Progenitor cell of endocrine pancreas (in vitro differentiated cells): ENCODE measurements around the gene CORO2B. TPM values are rescaled to one million over a fixed set of nuclear protein-coding genes. Genes with fewer than 3 reads are reported as not detected.

Experiments used
- DNase-seq: peaks from one replicate; pipeline ENCODE4 v3.0.0; 2021; ENCODE audit warnings: low spot score; ENCODE audit not compliant: unreplicated experiment
- H3K27ac Mint-ChIP-seq: 2 replicates; pipeline ENCODE4 v1.8.0; 2021; ENCODE audit warnings: mild to moderate bottlenecking, moderate library complexity, mixed read lengths
- H3K27me3 Mint-ChIP-seq: 2 replicates; pipeline ENCODE4 v1.8.0; 2021; ENCODE audit warnings: mixed read lengths
- H3K36me3 Mint-ChIP-seq: 2 replicates; pipeline ENCODE4 v1.8.0; 2022; ENCODE audit warnings: mixed read lengths; ENCODE audit not compliant: insufficient read depth
- H3K4me1 Mint-ChIP-seq: 2 replicates; pipeline ENCODE4 v1.8.0; 2021; ENCODE audit warnings: low read depth, mixed read lengths
- H3K4me3 Mint-ChIP-seq: 2 replicates; pipeline ENCODE4 v1.8.0; 2021; ENCODE audit warnings: low read depth, mild to moderate bottlenecking, moderate library complexity, mixed read lengths
- H3K9me3 Mint-ChIP-seq: 2 replicates; pipeline ENCODE4 v1.8.0; 2021; ENCODE audit warnings: low read depth, mixed read lengths
- total RNA-seq: library from RNA; stranded (reverse); gene quantifications from 2 replicates; pipeline ENCODE4 v1.2.1, GENCODE V29; 2021
- TF ChIP-seq, protein P1 (sequence below): fragments of 200-600 bp; sonication (generic); IDR thresholded peaks from one replicate; pipeline ENCODE4 v1.5.0; 2021; ENCODE audit warnings: antibody characterized with exemption, mild to moderate bottlenecking; ENCODE audit not compliant: unreplicated experiment

Gene CORO2B
- total RNA-seq, 1 donor from 2014 or later, result 1.5 TPM

DNA sequence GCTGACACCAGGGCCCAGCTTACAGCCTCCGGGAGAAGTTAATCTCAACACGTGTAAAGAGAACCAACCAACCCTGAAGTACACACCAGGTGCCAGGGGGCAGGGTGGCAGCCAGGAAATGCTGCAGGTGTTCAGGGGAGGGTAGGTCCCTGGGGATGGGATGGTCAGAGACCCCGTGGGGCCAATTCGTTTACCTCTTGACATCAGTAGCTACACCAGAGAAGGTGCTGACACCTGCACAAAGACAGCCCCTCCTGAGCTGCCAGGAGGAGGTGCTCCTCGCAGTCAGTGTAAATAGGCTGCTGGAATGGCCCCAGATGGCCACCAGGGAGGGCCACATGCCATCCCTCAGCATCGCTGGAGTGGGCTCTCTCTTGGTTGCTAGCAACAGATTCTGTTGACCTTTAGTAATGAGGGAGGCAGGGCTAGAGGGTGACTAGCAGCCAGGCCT, 52.8 kb downstream of the CORO2B start:
- Mint-ChIP-seq H3K27me3 (peaks cover 34% of the 10 kb centered on the region), H3K36me3 (no peaks in the 10 kb centered on the region), H3K9me3 (no peaks in the 10 kb centered on the region), H3K4me3 (no peak overlapping the region), H3K27ac (no peak overlapping the region), H3K4me1 (no peaks in the 10 kb centered on the region)
- DNase-seq, result no peak
- TF ChIP-seq, protein P1, sequence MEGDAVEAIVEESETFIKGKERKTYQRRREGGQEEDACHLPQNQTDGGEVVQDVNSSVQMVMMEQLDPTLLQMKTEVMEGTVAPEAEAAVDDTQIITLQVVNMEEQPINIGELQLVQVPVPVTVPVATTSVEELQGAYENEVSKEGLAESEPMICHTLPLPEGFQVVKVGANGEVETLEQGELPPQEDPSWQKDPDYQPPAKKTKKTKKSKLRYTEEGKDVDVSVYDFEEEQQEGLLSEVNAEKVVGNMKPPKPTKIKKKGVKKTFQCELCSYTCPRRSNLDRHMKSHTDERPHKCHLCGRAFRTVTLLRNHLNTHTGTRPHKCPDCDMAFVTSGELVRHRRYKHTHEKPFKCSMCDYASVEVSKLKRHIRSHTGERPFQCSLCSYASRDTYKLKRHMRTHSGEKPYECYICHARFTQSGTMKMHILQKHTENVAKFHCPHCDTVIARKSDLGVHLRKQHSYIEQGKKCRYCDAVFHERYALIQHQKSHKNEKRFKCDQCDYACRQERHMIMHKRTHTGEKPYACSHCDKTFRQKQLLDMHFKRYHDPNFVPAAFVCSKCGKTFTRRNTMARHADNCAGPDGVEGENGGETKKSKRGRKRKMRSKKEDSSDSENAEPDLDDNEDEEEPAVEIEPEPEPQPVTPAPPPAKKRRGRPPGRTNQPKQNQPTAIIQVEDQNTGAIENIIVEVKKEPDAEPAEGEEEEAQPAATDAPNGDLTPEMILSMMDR, result no peak

DNA sequence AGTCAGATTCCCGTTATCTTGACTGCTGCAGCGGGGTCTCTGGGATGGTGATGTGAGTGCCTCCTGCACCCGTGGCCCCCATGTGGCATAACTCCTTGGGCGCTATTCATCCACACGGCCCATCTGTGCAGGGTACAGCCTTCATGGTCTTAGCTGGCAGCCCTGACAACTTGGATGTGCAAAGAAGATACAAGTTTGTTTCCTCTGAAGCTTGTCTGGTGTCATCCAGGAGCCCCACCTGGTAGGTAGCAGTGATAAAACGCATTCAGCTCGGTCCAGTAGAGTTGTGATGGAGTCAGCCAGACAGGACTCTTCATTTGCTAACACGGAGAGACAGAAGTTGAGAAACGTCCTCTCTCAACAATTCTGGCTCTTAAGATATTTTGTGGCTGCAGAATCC, 53.3 kb downstream of the CORO2B start:
- no peak overlapping the region for H3K27ac Mint-ChIP-seq
- no peak for DNase-seq
- H3K4me3 Mint-ChIP-seq, result no peak overlapping the region
- peaks cover 33% of the 10 kb centered on the region for H3K27me3 Mint-ChIP-seq
- H3K36me3 Mint-ChIP-seq, result no peaks in the 10 kb centered on the region
- no peaks in the 10 kb centered on the region for H3K4me1 Mint-ChIP-seq
- H3K9me3 Mint-ChIP-seq, result no peaks in the 10 kb centered on the region
- TF ChIP-seq, protein P1, result no peak

DNA sequence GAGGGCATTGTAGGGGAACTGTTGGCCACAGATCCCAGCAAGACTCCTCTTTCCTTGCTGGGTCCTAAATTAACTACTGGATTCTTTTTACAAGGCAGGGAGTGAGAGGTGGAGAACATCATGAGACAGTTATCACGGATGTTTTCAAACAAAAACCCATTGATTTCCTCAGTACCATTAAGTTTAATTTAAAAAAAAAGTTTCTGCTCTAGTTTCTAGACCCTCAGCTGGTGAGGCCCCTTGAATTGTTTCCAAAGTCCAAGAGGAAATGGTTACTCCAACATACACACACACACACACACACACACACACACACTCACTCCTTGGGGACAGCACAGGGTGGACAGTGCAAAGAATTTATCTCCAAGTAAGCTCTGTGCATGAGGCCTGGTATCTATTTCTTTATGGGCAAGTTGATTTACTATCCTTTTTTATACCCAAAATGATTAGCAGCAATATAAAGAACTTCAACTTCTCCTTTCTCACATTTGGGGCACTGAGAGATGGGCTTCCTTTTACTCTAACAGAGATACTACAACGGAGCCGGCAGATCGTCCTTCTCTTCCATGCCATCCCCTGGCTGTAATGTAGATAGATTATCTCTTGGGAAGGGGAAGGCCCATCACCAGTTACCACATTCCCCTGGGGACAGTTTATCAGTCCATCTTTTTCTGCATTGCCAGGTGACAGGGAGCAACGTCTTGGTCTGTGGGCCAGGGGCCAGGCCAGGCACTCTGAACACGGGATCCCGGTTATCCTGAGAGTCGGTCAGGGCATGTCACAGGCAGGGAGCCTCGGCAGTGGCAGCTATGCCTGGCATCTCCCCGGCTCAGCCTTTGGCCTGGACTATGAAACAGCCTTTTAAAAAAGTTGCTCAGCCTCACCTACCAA, 54.7 kb downstream of the CORO2B start:
- TF ChIP-seq, protein P1, result no peak
- no peak overlapping the region for H3K4me3 Mint-ChIP-seq
- no peak for DNase-seq
- H3K4me1 Mint-ChIP-seq, result no peaks in the 10 kb centered on the region
- no peaks in the 10 kb centered on the region for H3K9me3 Mint-ChIP-seq
- peaks cover 23% of the 10 kb centered on the region for H3K27me3 Mint-ChIP-seq
- no peak overlapping the region for H3K27ac Mint-ChIP-seq
- H3K36me3 Mint-ChIP-seq, result no peaks in the 10 kb centered on the region

DNA sequence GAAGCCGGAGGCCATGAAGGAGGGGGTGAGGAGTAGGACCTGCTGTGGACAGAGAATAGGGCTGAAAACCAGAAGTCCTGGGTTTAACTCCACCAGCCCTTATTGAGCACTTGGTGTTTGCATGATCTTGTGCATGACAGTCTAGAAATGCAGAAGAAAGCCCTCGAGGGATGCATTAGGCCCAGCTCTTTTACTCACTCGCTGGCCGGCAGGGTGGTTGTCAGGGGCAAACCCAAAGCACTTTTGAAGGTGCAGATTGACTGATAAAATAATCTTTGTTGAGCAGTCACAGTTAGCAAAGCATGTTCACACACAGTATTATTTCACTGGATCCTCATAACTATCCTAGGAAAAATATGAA, 55.3 kb downstream of the CORO2B start:
- no peaks in the 10 kb centered on the region for H3K36me3 Mint-ChIP-seq
- H3K9me3 Mint-ChIP-seq, result no peaks in the 10 kb centered on the region
- no peak for DNase-seq
- H3K27me3 Mint-ChIP-seq, result peaks cover 16% of the 10 kb centered on the region
- H3K27ac Mint-ChIP-seq, result no peak overlapping the region
- no peaks in the 10 kb centered on the region for H3K4me1 Mint-ChIP-seq
- H3K4me3 Mint-ChIP-seq, result no peak overlapping the region
- TF ChIP-seq, protein P1, result no peak

DNA sequence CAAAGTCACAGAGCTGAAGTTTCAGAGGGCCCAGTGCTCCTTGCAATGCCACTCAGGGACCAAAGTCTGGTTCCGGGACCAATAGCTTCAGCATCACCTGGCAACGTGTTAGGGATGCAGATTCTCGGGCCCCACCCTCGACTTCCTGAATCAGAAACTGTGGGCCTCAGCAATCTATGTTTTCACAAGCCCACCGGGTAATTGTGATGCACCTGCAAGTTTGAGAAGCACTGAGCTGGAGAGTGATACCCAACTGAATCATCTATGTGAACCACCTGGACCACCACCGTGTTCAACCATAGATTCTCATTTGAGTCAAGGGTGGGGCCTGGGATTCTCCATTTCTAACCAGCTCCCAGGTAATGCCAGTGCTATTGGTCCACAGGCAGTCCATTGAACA, 55.7 kb downstream of the CORO2B start:
- no peak overlapping the region for H3K27ac Mint-ChIP-seq
- DNase-seq, result no peak
- H3K9me3 Mint-ChIP-seq, result no peaks in the 10 kb centered on the region
- H3K27me3 Mint-ChIP-seq, result peaks cover 12% of the 10 kb centered on the region
- H3K36me3 Mint-ChIP-seq, result no peaks in the 10 kb centered on the region
- TF ChIP-seq, protein P1, result no peak
- no peak overlapping the region for H3K4me3 Mint-ChIP-seq
- H3K4me1 Mint-ChIP-seq, result no peaks in the 10 kb centered on the region
